RWPE1 (cell line): ENCODE measurements around the gene CRY1.
"Not testable (repeated sequence)": the region's sequence is repeated elsewhere in the genome, so short reads cannot be mapped to it uniquely, and the experiment has no call there.

Source experiments
- CTCF ChIA-PET: fragments of 350-600 bp; sonication (Branson Sonifier 250); formaldehyde crosslinking; extraction: SDS; loops from one replicate; lab custom pipeline; 2021; lab: Yijun Ruan, JAX
- POLR2A ChIA-PET: fragments of 400-600 bp; formaldehyde crosslinking; extraction: SDS; loops from one replicate; lab custom pipeline; 2020; ENCODE audit warnings: antibody characterized with exemption; ENCODE audit not compliant: low non-redundant PET; lab: Yijun Ruan, JAX
- DNase-seq: peaks from one replicate; pipeline ENCODE4 v3.0.0; 2012; ENCODE audit warnings: low spot score
- H3K27ac ChIP-seq: fragments of 450-650 bp; 2 replicates; pipeline ENCODE4 v1.5.1; 2017
- CTCF ChIP-seq: fragments of 450-650 bp; conservative IDR thresholded peaks from 2 replicates; pipeline ENCODE4 v1.5.1; 2017; ENCODE audit warnings: low read depth, mild to moderate bottlenecking

Gene CRY1

GRCh38 chr12:107081778-107082177, 11.6 kb downstream of the CRY1 start:
- POLR2A ChIA-PET, result no interaction called here
- TF ChIP-seq CTCF, result no peak
- H3K27ac ChIP-seq, result no peak overlapping the region
- DNase-seq, result no peak
- CTCF ChIA-PET, result no interaction called here

DNA sequence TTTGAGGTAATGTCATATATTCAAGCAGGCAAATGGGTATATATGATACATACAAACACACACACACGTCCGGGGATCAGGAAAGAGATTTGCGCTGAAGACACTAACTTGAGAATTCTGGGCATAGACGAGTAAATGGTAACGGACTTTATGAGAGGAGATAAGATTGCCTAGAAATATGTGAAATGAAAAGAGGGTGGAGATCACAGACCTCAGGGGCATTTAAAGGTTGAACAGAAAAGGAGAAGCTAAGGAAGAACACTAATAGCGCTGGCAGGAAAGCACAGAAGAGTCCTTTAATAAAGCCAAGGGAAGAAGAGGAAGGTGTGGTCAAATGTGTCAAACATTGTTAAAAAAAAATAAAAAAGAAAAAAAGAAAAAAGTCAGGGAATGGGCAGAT, 13.1 kb downstream of the CRY1 start:
- no peak overlapping the region for H3K27ac ChIP-seq
- ChIA-PET CTCF (no interaction called here), POLR2A (no interaction called here)
- TF ChIP-seq CTCF, result no peak
- no peak for DNase-seq

DNA sequence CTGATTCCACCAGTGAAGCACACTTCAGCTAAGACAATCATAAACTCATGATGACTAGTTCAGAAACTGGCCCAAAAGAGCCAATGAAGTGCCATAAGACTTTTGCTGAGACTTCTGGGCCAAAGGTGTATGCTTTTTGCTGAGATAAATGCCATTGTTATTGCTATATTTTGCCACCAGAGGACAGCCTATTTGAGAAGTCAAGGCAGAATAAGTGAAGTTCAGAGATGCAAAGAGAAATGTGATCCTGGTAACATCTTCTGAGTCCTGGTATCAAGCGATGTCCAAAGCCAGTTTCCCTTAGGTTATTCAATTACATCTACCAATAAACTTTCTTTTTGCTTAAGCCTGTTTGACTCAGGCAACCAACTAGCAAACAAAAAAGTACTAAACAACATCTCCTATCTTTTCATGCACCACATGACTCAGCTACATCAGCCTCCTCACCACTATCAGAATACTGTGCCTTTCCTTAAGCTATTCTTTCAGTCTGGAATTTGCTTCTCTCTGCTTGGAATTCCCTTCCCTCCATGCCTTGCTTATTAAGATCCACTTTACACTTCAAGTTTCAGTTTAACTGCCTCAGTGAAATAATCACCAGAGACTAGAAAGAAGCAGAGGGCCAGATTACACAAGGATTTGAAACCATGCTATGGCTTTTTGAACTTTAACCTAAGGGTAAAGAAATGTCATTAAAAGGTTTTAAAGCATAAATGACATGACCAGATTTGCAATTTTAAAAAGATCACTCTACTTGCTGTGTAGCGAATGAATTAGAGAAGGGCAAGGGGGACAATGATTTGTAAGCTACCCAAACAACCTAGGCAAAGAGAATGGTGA, 14.0 kb downstream of the CRY1 start:
- no peak for DNase-seq
- TF ChIP-seq CTCF, result peak; percentile 29; the same call in 1 of the 2 replicates
- ChIA-PET CTCF (interaction anchor here (0.7 kb wide), 2 partner anchors 11 to 52 kb away, joined by 4 read pairs; no protein-coding TSS in a partner anchor), POLR2A (no interaction called here)
- H3K27ac ChIP-seq, result no peak overlapping the region

- DNase-seq, CTCF ChIA-PET, H3K27ac ChIP-seq: not testable (repeated sequence)
- POLR2A ChIA-PET, result interaction anchor here (0.6 kb wide), 1 partner anchor 21 kb away, joined by 3 read pairs; no protein-coding TSS in a partner anchor
These were observed 20.1 kb downstream of the CRY1 start for GRCh38 chr12:107073266-107073665.

GRCh38 chr12:107066691-107067090, 26.7 kb downstream of the CRY1 start:
- no peak overlapping the region for H3K27ac ChIP-seq
- POLR2A ChIA-PET, result no interaction called here
- DNase-seq, result no peak
- no peak for TF ChIP-seq CTCF
- CTCF ChIA-PET, result no interaction called here

GRCh38 chr12:107064687-107065086, 28.7 kb downstream of the CRY1 start:
- H3K27ac ChIP-seq, result no peak overlapping the region
- TF ChIP-seq CTCF, result no peak
- ChIA-PET CTCF (no interaction called here), POLR2A (no interaction called here)
- DNase-seq, result no peak

- TF ChIP-seq CTCF, result no peak
- DNase-seq, result no peak
- ChIA-PET POLR2A (no interaction called here), CTCF (no interaction called here)
- H3K27ac ChIP-seq, result no peak overlapping the region
These were observed 29.1 kb downstream of the CRY1 start for GRCh38 chr12:107064243-107064642.
